Endodermal cell (in vitro differentiated cells): Measurements from ENCODE around the gene MFSD12. TPM values are rescaled to one million over a fixed set of nuclear protein-coding genes. Genes with fewer than 3 reads are reported as not detected.
A peak's percentile ranks its signal among the peaks of the same experiment; 100 is the strongest.

Experiments used
- DNase-seq: peaks from one replicate; pipeline ENCODE4 v3.0.0-alpha.2; 2017
- H3K27ac ChIP-seq: 2 replicates; pipeline ENCODE4 v1.5.1; 2013; ENCODE audit warnings: mild to moderate bottlenecking, low read depth, low read length, moderate library complexity
- H3K27me3 ChIP-seq: 2 replicates; pipeline ENCODE4 v1.6.1; 2013; ENCODE audit warnings: mild to moderate bottlenecking, low read length, moderate library complexity; ENCODE audit not compliant: insufficient read depth, control insufficient read depth, poor library complexity, severe bottlenecking
- H3K36me3 ChIP-seq: 2 replicates; pipeline ENCODE4 v1.7.0; 2013; ENCODE audit warnings: mild to moderate bottlenecking, low read length, moderate library complexity; ENCODE audit not compliant: control insufficient read depth, insufficient read depth
- H3K4me1 ChIP-seq: one replicate; pipeline ENCODE4 v1.7.0; 2013; ENCODE audit warnings: low read length; ENCODE audit not compliant: control insufficient read depth, insufficient read depth
- H3K4me3 ChIP-seq: 2 replicates; pipeline ENCODE4 v1.5.1; 2013; ENCODE audit warnings: mild to moderate bottlenecking, low read length, moderate library complexity
- H3K9ac ChIP-seq: 2 replicates; pipeline ENCODE4 v1.6.1; 2013; ENCODE audit warnings: mild to moderate bottlenecking, low read length, moderate library complexity; ENCODE audit not compliant: poor library complexity, severe bottlenecking; ENCODE audit errors: extremely low read depth
- H3K9me3 ChIP-seq: 2 replicates; pipeline ENCODE4 v1.6.1; 2013; ENCODE audit warnings: mild to moderate bottlenecking, low read length, moderate library complexity; ENCODE audit not compliant: control insufficient read depth
- H3K27ac Mint-ChIP-seq: 2 replicates; pipeline ENCODE4 v1.8.0; 2020; ENCODE audit warnings: mixed read lengths
- H3K27me3 Mint-ChIP-seq: 2 replicates; pipeline ENCODE4 v1.8.0; 2021; ENCODE audit warnings: mild to moderate bottlenecking, mixed read lengths; ENCODE audit not compliant: insufficient read depth
- H3K36me3 Mint-ChIP-seq: 2 replicates; pipeline ENCODE4 v1.8.0; 2020; ENCODE audit warnings: low read depth, mixed read lengths
- H3K4me1 Mint-ChIP-seq: 2 replicates; pipeline ENCODE4 v1.8.0; 2020; ENCODE audit warnings: mixed read lengths
- H3K4me3 Mint-ChIP-seq: 2 replicates; pipeline ENCODE4 v1.8.0; 2020; ENCODE audit warnings: mild to moderate bottlenecking, moderate library complexity, mixed read lengths
- H3K9me3 Mint-ChIP-seq: 2 replicates; pipeline ENCODE4 v1.8.0; 2020; ENCODE audit warnings: mild to moderate bottlenecking, mixed read lengths
- WGBS, 2 experiments: methylation state at CpG; one replicate each; pipeline versions ENCODE4 v1.1.5 to v1.1.7; 2013; ENCODE audit warnings: missing lambda C conversion rate in 2 of 2, mixed read lengths in 1 of 2; ENCODE audit not compliant: insufficient coverage in 1 of 2, insufficient read length in 1 of 2; 5-methylcytosine and 5-hydroxymethylcytosine counted together
- total RNA-seq, 2 donors: library from RNA; stranded (reverse); fragmentation: NEBNext Ultra II Directional in 1 of 2; extraction: Animal tissue kit (Norgen Biotek cat#: 25700) in 1 of 2; gene quantifications; 2 replicates in 1 of 2; 3 replicates in 1 of 2; pipeline ENCODE4 v1.2.1, GENCODE V29; 2021
- TF ChIP-seq, protein P1 (sequence below): fragments of 200-600 bp; sonication (generic); conservative IDR thresholded peaks from 2 replicates; pipeline ENCODE4 v1.5.0; 2021; ENCODE audit warnings: antibody characterized with exemption, mild to moderate bottlenecking

Gene MFSD12
- total RNA-seq, 2 donors from 2014 or later = 48.2 to 62.4 TPM

DNA sequence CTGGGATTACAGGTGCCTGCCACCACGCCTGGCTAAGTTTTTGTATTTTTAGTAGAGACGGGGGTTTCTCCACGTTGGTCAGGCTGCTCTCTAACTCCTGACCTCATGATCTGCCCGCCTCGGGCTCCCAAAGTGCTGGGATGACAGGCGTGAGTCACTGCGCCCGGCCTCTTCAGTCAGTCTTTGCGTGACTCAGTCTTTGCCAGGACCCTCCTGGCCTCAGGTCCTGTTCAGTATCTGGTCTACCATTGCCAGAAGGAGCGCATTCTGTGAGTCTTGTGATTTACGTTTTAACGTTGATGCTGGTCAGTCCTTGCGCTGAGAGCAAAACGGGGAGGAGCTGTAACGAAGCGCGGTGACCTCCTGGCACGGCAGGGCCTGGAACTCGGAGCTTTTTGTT lies 7.8 kb upstream of the MFSD12 start:
- Mint-ChIP-seq H3K27me3 (peaks cover 13% of the 10 kb centered on the region), H3K9me3 (no peaks in the 10 kb centered on the region), H3K36me3 (no peaks in the 10 kb centered on the region), H3K4me1 (no peaks in the 10 kb centered on the region), H3K4me3 (no peak overlapping the region), H3K27ac (no peak overlapping the region)
- TF ChIP-seq, protein P1, sequence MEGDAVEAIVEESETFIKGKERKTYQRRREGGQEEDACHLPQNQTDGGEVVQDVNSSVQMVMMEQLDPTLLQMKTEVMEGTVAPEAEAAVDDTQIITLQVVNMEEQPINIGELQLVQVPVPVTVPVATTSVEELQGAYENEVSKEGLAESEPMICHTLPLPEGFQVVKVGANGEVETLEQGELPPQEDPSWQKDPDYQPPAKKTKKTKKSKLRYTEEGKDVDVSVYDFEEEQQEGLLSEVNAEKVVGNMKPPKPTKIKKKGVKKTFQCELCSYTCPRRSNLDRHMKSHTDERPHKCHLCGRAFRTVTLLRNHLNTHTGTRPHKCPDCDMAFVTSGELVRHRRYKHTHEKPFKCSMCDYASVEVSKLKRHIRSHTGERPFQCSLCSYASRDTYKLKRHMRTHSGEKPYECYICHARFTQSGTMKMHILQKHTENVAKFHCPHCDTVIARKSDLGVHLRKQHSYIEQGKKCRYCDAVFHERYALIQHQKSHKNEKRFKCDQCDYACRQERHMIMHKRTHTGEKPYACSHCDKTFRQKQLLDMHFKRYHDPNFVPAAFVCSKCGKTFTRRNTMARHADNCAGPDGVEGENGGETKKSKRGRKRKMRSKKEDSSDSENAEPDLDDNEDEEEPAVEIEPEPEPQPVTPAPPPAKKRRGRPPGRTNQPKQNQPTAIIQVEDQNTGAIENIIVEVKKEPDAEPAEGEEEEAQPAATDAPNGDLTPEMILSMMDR = no peak
- H3K27ac ChIP-seq = no peak overlapping the region
- no peaks in the 10 kb centered on the region for H3K36me3 ChIP-seq
- no peak overlapping the region for H3K9ac ChIP-seq
- H3K4me3 ChIP-seq = no peak overlapping the region
- no peak for DNase-seq
- no peaks in the 10 kb centered on the region for H3K4me1 ChIP-seq
- H3K9me3 ChIP-seq = no peaks in the 10 kb centered on the region
- no peaks in the 10 kb centered on the region for H3K27me3 ChIP-seq
- 82 to 83% methylated on average over 13 to 19 of the region's 19 CpGs for WGBS, 2 experiments

DNA sequence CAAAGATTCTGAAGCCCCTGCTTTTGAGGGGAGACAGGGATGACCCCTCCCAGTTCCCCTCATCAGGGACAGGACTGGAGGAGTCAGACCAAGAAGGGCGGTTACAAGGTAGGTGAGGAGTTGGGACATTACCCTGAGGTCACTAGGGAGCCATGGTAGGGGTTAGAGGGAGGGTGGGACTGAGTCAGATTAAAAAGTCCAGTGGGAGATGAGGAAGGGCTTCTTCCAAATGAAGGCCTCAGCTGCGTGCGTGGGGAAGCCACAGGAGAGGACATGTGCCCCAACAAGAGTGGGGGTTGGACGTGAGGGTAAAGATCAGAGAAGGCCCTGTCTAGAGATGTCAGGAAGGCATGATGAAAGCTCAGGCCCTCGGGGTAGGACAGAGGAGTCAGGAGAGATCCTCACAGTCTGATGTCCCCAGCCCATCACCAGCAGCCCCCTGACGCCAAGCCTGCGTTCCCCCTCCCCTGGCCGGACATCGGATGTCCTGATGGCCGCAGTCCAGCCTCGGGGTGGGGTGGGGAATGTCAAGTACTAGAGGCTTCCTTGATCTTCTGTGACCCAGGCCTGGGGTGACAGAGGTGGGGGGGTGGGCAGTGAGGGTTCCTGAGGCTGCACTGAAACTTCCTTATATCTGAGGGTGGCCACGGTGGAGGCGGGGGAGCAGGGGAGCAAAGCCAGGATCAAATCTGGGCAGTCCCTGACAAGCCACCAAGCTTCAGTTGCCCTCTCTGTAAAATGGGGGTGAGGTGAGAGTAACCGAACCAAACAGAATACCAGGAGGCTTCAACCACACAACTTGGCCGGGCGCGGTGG lies 6.5 kb upstream of the MFSD12 start:
- Mint-ChIP-seq H3K9me3 (no peaks in the 10 kb centered on the region), H3K4me1 (no peaks in the 10 kb centered on the region), H3K27me3 (peaks cover 17% of the 10 kb centered on the region), H3K4me3 (no peak overlapping the region), H3K36me3 (no peaks in the 10 kb centered on the region), H3K27ac (no peak overlapping the region)
- no peak overlapping the region for H3K9ac ChIP-seq
- TF ChIP-seq, protein P1 = no peak
- 91 to 92% methylated on average over 8 to 17 of the region's 17 CpGs for WGBS, 2 experiments
- H3K4me3 ChIP-seq = no peak overlapping the region
- H3K27me3 ChIP-seq = no peaks in the 10 kb centered on the region
- no peaks in the 10 kb centered on the region for H3K4me1 ChIP-seq
- H3K27ac ChIP-seq = no peak overlapping the region
- no peak for DNase-seq
- no peaks in the 10 kb centered on the region for H3K9me3 ChIP-seq
- no peaks in the 10 kb centered on the region for H3K36me3 ChIP-seq

- no peaks in the 10 kb centered on the region for H3K4me1 ChIP-seq
- TF ChIP-seq, protein P1 = no peak
- no peaks in the 10 kb centered on the region for H3K36me3 ChIP-seq
- Mint-ChIP-seq H3K27me3 (peaks cover 18% of the 10 kb centered on the region), H3K4me3 (peak overlapping the region; percentile 73), H3K36me3 (peaks cover 2% of the 10 kb centered on the region), H3K27ac (peak overlapping the region; percentile 88), H3K4me1 (peaks cover 4% of the 10 kb centered on the region), H3K9me3 (no peaks in the 10 kb centered on the region)
- no peak overlapping the region for H3K27ac ChIP-seq
- 1 to 2% methylated on average over 16 to 60 of the region's 60 CpGs for WGBS, 2 experiments
- peak overlapping the region; percentile 38 for H3K9ac ChIP-seq
- no peaks in the 10 kb centered on the region for H3K9me3 ChIP-seq
- H3K27me3 ChIP-seq = no peaks in the 10 kb centered on the region
- DNase-seq = peak; percentile 74
- H3K4me3 ChIP-seq = peak overlapping the region; percentile 85
These were observed 367 bp downstream of the MFSD12 start for GRCh38 chr19:3556978-3557460.
